GM12892 (cell line): Measurements from ENCODE around the gene NKD2.

Source experiments
- POLR2A ChIP-seq: IDR thresholded peaks from 2 replicates; pipeline ENCODE4 v1.6.1; 2011; ENCODE audit warnings: low read depth, low read length, control low read depth
- POLR2AphosphoS5 ChIP-seq: IDR thresholded peaks from 2 replicates; pipeline ENCODE4 v1.6.1; 2011; ENCODE audit warnings: low read depth, low read length, control low read depth
- TAF1 ChIP-seq: IDR thresholded peaks from 2 replicates; pipeline ENCODE4 v1.6.1; 2011; ENCODE audit warnings: low read depth, mild to moderate bottlenecking, control low read depth, low read length, borderline replicate concordance

GRCh38 chr5:1012900-1013237 is 4.3 kb downstream of the NKD2 start:
- TF ChIP-seq POLR2AphosphoS5 (no peak), POLR2A (no peak), TAF1 (no peak)
